Measurements from ENCODE around the gene GNAI3.

DNA sequence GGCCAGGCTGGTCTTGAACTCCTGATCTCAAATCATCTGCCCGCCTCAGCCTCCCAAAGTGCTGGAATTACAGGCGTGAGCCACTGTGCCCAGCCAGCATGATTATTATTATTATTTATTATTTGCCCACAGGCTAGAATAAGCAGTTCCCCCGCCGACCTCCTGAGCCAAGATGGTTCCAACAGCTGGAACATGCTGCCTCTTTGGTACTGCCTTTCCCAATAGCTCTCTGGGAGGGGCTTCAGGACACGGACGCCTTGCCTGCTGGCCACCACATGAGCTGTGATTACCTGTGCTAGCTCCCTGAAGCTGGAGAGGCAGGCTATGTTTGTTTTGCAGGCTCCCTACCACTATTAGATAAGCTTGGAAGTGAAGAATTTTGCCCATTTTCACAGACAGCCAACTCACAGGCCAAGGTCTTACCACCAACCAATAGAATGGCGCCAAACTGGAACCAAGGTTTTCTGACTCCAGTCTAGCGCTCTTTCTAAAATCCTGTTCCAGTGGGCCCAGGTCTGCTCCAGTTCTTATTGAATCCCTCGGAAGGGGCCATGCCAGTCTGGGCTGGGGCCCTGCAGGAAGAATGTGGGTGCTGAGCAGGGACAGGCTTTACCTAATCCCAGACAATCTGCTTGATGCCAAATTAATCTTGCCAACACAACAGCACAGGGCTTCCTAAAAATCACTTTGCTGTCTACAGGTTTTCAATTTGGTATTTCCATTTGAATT lies 10.8 kb upstream of the GNAI3 start:
- TF ChIP-seq CREB1 (IDR thresholded peaks at IDR 0.05; ENCODE audit: low read depth): no peak
- TF ChIP-seq TCF12 (IDR thresholded peaks at IDR 0.05; ENCODE audit: low read depth): no peak
- no peak for TF ChIP-seq FOXM1 (IDR thresholded peaks at IDR 0.05; ENCODE audit: borderline replicate concordance, low read depth)
- no peak for TF ChIP-seq CEBPB (IDR thresholded peaks at IDR 0.05)
- TF ChIP-seq EP300 (IDR thresholded peaks at IDR 0.05; ENCODE audit: borderline replicate concordance): no peak
- TF ChIP-seq REST (IDR thresholded peaks at IDR 0.05; ENCODE audit: low read depth): no peak
- no peak for TF ChIP-seq RAD21 (IDR thresholded peaks at IDR 0.05; ENCODE audit: low read depth)
- no peak for TF ChIP-seq NFIC (IDR thresholded peaks at IDR 0.05)
- TF ChIP-seq, protein P1, sequence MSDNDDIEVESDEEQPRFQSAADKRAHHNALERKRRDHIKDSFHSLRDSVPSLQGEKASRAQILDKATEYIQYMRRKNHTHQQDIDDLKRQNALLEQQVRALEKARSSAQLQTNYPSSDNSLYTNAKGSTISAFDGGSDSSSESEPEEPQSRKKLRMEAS (IDR thresholded peaks at IDR 0.05): no peak

All from Ishikawa (cell line).